Type B pancreatic cell (in vitro differentiated cells): Measurements from ENCODE around the gene GPR158. TPM values are rescaled to one million over a fixed set of nuclear protein-coding genes. Genes with fewer than 3 reads are reported as not detected.

ENCODE experiments used
- DNase-seq: peaks from one replicate; pipeline ENCODE4 v3.0.0; 2021; ENCODE audit warnings: mixed read lengths; ENCODE audit not compliant: unreplicated experiment; ENCODE audit errors: extremely low spot score
- H3K27ac Mint-ChIP-seq: 2 replicates; pipeline ENCODE4 v1.8.0; 2021; ENCODE audit warnings: mild to moderate bottlenecking, mixed read lengths
- H3K27me3 Mint-ChIP-seq: 2 replicates; pipeline ENCODE4 v1.8.0; 2021; ENCODE audit warnings: mixed read lengths
- H3K36me3 Mint-ChIP-seq: 2 replicates; pipeline ENCODE4 v1.8.0; 2021; ENCODE audit warnings: mixed read lengths
- H3K4me1 Mint-ChIP-seq: one replicate; pipeline ENCODE4 v1.8.0; 2021; ENCODE audit warnings: mixed read lengths; ENCODE audit not compliant: unreplicated experiment
- H3K4me3 Mint-ChIP-seq: 2 replicates; pipeline ENCODE4 v1.8.0; 2021; ENCODE audit warnings: mild to moderate bottlenecking, mixed read lengths
- H3K9me3 Mint-ChIP-seq: 2 replicates; pipeline ENCODE4 v1.8.0; 2021; ENCODE audit warnings: mixed read lengths
- CTCF ChIP-seq: fragments of 200-600 bp; sonication (generic); conservative IDR thresholded peaks from 2 replicates; pipeline ENCODE4 v1.5.0; 2021; ENCODE audit warnings: antibody characterized with exemption, mild to moderate bottlenecking
- total RNA-seq: library from RNA; stranded (reverse); gene quantifications from 2 replicates; pipeline ENCODE4 v1.2.1, GENCODE V29; 2021; ENCODE audit warnings: low replicate concordance

The GPR158 gene
- total RNA-seq, 1 donor from 2014 or later = 3.6 TPM

- TF ChIP-seq CTCF = no peak
- no peak overlapping the region for H3K4me3 Mint-ChIP-seq
- no peaks in the 10 kb centered on the region for H3K36me3 Mint-ChIP-seq
- no peaks in the 10 kb centered on the region for H3K4me1 Mint-ChIP-seq
- no peak for DNase-seq
- no peak overlapping the region for H3K27ac Mint-ChIP-seq
- H3K27me3 Mint-ChIP-seq = no peaks in the 10 kb centered on the region
- H3K9me3 Mint-ChIP-seq = no peaks in the 10 kb centered on the region
Measured at GRCh38 chr10:25231751-25232150, 57.0 kb downstream of the GPR158 start.

GRCh38 chr10:25232204-25232603 is 57.4 kb downstream of the GPR158 start:
- H3K9me3 Mint-ChIP-seq = no peaks in the 10 kb centered on the region
- no peak for DNase-seq

GRCh38 chr10:25245165-25245564 is 70.4 kb downstream of the GPR158 start:
- Mint-ChIP-seq H3K36me3 (no peaks in the 10 kb centered on the region), H3K9me3 (no peaks in the 10 kb centered on the region), H3K4me3 (no peak overlapping the region), H3K4me1 (no peaks in the 10 kb centered on the region), H3K27me3 (no peaks in the 10 kb centered on the region), H3K27ac (no peak overlapping the region)
- no peak for DNase-seq
- no peak for TF ChIP-seq CTCF

More at GRCh38 chr10:25232204-25232603, 57.4 kb downstream of the GPR158 start:
- Mint-ChIP-seq H3K4me1 (no peaks in the 10 kb centered on the region), H3K27me3 (no peaks in the 10 kb centered on the region), H3K4me3 (no peak overlapping the region), H3K36me3 (no peaks in the 10 kb centered on the region), H3K27ac (no peak overlapping the region)
- no peak for TF ChIP-seq CTCF

GRCh38 chr10:25257646-25258045 is 82.8 kb downstream of the GPR158 start:
- H3K9me3 Mint-ChIP-seq = no peaks in the 10 kb centered on the region
- no peak for TF ChIP-seq CTCF
- H3K27me3 Mint-ChIP-seq = no peaks in the 10 kb centered on the region
- no peaks in the 10 kb centered on the region for H3K4me1 Mint-ChIP-seq
- no peak for DNase-seq
- no peak overlapping the region for H3K27ac Mint-ChIP-seq
- H3K36me3 Mint-ChIP-seq = no peaks in the 10 kb centered on the region
- H3K4me3 Mint-ChIP-seq = no peak overlapping the region

- Mint-ChIP-seq H3K4me3 (no peak overlapping the region), H3K36me3 (no peaks in the 10 kb centered on the region), H3K27me3 (no peaks in the 10 kb centered on the region), H3K4me1 (no peaks in the 10 kb centered on the region), H3K27ac (no peak overlapping the region), H3K9me3 (no peaks in the 10 kb centered on the region)
- TF ChIP-seq CTCF = no peak
- DNase-seq = no peak
Measured at GRCh38 chr10:25261110-25261509, 86.3 kb downstream of the GPR158 start.

- no peaks in the 10 kb centered on the region for H3K4me1 Mint-ChIP-seq
- H3K9me3 Mint-ChIP-seq = no peaks in the 10 kb centered on the region
- no peaks in the 10 kb centered on the region for H3K36me3 Mint-ChIP-seq
- TF ChIP-seq CTCF = no peak
- H3K27me3 Mint-ChIP-seq = no peaks in the 10 kb centered on the region
- no peak overlapping the region for H3K4me3 Mint-ChIP-seq
- no peak for DNase-seq
- no peak overlapping the region for H3K27ac Mint-ChIP-seq
Measured at GRCh38 chr10:25261558-25261957, 86.8 kb downstream of the GPR158 start.
